ENCODE measurements around the gene ZKSCAN1.

ZKSCAN1 gene

GRCh38 chr7:100033526-100033925 is 18.1 kb downstream of the ZKSCAN1 start:
- Histone ChIP-seq H3K9me3 (ENCODE audit: low read length) (no peaks in the 10 kb centered on the region), H3K4me3 (ENCODE audit: low read depth, low read length, poor library complexity, severe bottlenecking) (no peak overlapping the region), H3K27me3 (ENCODE audit: insufficient read depth, low read length) (no peaks in the 10 kb centered on the region), H3K36me3 (ENCODE audit: insufficient read depth, low read length) (peaks cover 89% of the 10 kb centered on the region), H2AFZ (ENCODE audit: low read length) (no peak overlapping the region), H3K9ac (ENCODE audit: low read length) (no peak overlapping the region), H3K9me2 (ENCODE audit: low read depth, low read length) (no peaks in the 10 kb centered on the region), H3F3A (ENCODE audit: insufficient read depth, low read length) (no peaks in the 10 kb centered on the region), H4K20me1 (ENCODE audit: insufficient read depth, low read length) (no peaks in the 10 kb centered on the region), H3K4me1 (ENCODE audit: insufficient read depth, low read length, severe bottlenecking) (no peaks in the 10 kb centered on the region), H3K4me2 (ENCODE audit: low read length) (no peak overlapping the region), H3K79me2 (ENCODE audit: insufficient read depth, low read length) (no peaks in the 10 kb centered on the region), H3K27ac (ENCODE audit: low read depth, low read length, poor library complexity, severe bottlenecking) (no peak overlapping the region)
- TF ChIP-seq, protein P1, sequence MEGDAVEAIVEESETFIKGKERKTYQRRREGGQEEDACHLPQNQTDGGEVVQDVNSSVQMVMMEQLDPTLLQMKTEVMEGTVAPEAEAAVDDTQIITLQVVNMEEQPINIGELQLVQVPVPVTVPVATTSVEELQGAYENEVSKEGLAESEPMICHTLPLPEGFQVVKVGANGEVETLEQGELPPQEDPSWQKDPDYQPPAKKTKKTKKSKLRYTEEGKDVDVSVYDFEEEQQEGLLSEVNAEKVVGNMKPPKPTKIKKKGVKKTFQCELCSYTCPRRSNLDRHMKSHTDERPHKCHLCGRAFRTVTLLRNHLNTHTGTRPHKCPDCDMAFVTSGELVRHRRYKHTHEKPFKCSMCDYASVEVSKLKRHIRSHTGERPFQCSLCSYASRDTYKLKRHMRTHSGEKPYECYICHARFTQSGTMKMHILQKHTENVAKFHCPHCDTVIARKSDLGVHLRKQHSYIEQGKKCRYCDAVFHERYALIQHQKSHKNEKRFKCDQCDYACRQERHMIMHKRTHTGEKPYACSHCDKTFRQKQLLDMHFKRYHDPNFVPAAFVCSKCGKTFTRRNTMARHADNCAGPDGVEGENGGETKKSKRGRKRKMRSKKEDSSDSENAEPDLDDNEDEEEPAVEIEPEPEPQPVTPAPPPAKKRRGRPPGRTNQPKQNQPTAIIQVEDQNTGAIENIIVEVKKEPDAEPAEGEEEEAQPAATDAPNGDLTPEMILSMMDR (IDR thresholded peaks at IDR 0.05; ENCODE audit: low read length) = no peak
- TF ChIP-seq EZH2 (IDR thresholded peaks at IDR 0.05; ENCODE audit: borderline replicate concordance, low read length) = no peak

DNA sequence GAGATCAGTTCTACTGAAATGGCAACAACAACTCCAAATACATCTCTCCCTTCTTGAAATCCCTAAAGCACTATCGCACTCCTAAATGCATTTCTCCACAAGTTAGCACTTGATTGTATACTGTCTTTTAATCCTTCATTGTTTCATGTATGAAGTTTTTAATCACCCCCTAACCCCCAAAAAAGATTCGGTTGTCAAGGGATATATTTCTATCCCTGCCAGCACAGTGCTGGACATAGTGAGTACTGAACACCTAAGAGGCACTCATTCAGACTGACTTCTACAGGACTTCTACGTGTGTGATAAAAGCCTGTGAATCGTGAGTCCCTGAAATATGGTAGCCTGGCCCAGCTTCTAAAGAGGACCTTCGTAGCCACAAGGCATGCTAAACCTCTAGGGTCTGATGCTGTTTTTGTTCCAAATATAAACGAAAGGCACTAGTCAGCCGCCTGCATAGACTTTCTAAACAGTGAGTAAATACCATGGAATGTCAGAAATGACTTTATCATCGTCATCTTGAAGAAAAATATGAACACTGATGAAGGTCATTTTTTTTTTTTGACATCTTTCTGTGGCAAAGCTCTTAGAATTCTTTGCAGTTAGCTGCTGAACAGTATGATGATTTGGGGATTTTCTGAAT is 19.6 kb downstream of the ZKSCAN1 start:
- no peaks in the 10 kb centered on the region for H3K79me2 ChIP-seq (ENCODE audit: insufficient read depth, low read length)
- TF ChIP-seq, protein P1 (IDR thresholded peaks at IDR 0.05; ENCODE audit: low read length) = no peak
- no peak for TF ChIP-seq EZH2 (IDR thresholded peaks at IDR 0.05; ENCODE audit: borderline replicate concordance, low read length)
- H3K27me3 ChIP-seq (ENCODE audit: insufficient read depth, low read length) = no peaks in the 10 kb centered on the region
- H2AFZ ChIP-seq (ENCODE audit: low read length) = no peak overlapping the region
- H3K4me3 ChIP-seq (ENCODE audit: low read depth, low read length, poor library complexity, severe bottlenecking) = no peak overlapping the region
- no peak overlapping the region for H3K27ac ChIP-seq (ENCODE audit: low read depth, low read length, poor library complexity, severe bottlenecking)
- no peak overlapping the region for H3K9ac ChIP-seq (ENCODE audit: low read length)
- peaks cover 77% of the 10 kb centered on the region for H3K36me3 ChIP-seq (ENCODE audit: insufficient read depth, low read length)
- H3K4me1 ChIP-seq (ENCODE audit: insufficient read depth, low read length, severe bottlenecking) = no peaks in the 10 kb centered on the region
- H3K9me3 ChIP-seq (ENCODE audit: low read length) = no peaks in the 10 kb centered on the region
- H3F3A ChIP-seq (ENCODE audit: insufficient read depth, low read length) = 0 out of 2 replicates have a peak, but pooled peaks cover 6% of the 10 kb centered on the region
- H3K4me2 ChIP-seq (ENCODE audit: low read length) = no peak overlapping the region
- no peaks in the 10 kb centered on the region for H3K9me2 ChIP-seq (ENCODE audit: low read depth, low read length)
- H4K20me1 ChIP-seq (ENCODE audit: insufficient read depth, low read length) = no peaks in the 10 kb centered on the region

GRCh38 chr7:100035876-100036275 is 20.5 kb downstream of the ZKSCAN1 start:
- no peaks in the 10 kb centered on the region for H4K20me1 ChIP-seq (ENCODE audit: insufficient read depth, low read length)
- no peaks in the 10 kb centered on the region for H3K79me2 ChIP-seq (ENCODE audit: insufficient read depth, low read length)
- peaks cover 68% of the 10 kb centered on the region for H3K36me3 ChIP-seq (ENCODE audit: insufficient read depth, low read length)
- H2AFZ ChIP-seq (ENCODE audit: low read length) = no peak overlapping the region
- no peaks in the 10 kb centered on the region for H3K9me3 ChIP-seq (ENCODE audit: low read length)
- H3K4me2 ChIP-seq (ENCODE audit: low read length) = no peak overlapping the region
- no peak overlapping the region for H3K4me3 ChIP-seq (ENCODE audit: low read depth, low read length, poor library complexity, severe bottlenecking)
- H3K9ac ChIP-seq (ENCODE audit: low read length) = no peak overlapping the region
- 0 out of 2 replicates have a peak, but pooled peaks cover 6% of the 10 kb centered on the region for H3F3A ChIP-seq (ENCODE audit: insufficient read depth, low read length)
- H3K4me1 ChIP-seq (ENCODE audit: insufficient read depth, low read length, severe bottlenecking) = no peaks in the 10 kb centered on the region
- no peaks in the 10 kb centered on the region for H3K27me3 ChIP-seq (ENCODE audit: insufficient read depth, low read length)
- no peak overlapping the region for H3K27ac ChIP-seq (ENCODE audit: low read depth, low read length, poor library complexity, severe bottlenecking)
- TF ChIP-seq, protein P1 (IDR thresholded peaks at IDR 0.05; ENCODE audit: low read length) = no peak
- no peak for TF ChIP-seq EZH2 (IDR thresholded peaks at IDR 0.05; ENCODE audit: borderline replicate concordance, low read length)
- no peaks in the 10 kb centered on the region for H3K9me2 ChIP-seq (ENCODE audit: low read depth, low read length)

All from OCI-LY1 (cell line).